ENCODE results near the gene RGPD5. TPM values are rescaled to one million over a fixed set of nuclear protein-coding genes. Genes with fewer than 3 reads are reported as not detected.
"Not testable (repeated sequence)": the region's sequence is repeated elsewhere in the genome, so short reads cannot be mapped to it uniquely, and the experiment has no call there.

Gene RGPD5
- total RNA-seq, 1 experiment from 2014 or later = 48.3 TPM

DNA sequence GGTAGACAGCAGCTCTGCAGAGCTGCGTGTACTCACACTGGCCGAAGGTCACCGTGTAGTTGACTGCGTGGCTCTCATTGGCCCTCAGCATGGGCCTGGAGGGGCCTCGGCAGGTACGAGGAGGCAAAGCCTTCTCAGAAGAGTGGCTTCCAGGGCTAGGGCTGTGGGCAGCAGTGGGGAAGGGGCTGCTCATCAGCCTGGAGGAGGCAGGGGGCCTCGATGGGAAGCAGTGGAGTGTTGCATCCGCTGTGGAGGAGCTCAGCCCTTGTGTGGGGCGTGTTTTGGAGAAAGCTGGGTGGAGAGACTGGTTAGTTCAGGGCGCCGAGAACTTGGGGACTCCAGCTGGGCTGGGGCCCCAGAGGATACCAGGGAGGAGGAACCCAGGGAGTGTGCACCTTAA is 28.0 kb upstream of the RGPD5 start:
- not testable (repeated sequence) for H3K9me3 ChIP-seq (ENCODE audit: control insufficient read depth, low read depth, low read length); H3K4me1 ChIP-seq (ENCODE audit: insufficient read depth, low read length); H2BK12ac ChIP-seq (ENCODE audit: insufficient read length, low read depth, low read length); H3K4me3 Mint-ChIP-seq; H2BK5ac ChIP-seq (ENCODE audit: insufficient read length, low read length); H2BK120ac ChIP-seq (ENCODE audit: low read depth, low read length, poor library complexity, severe bottlenecking); H4K91ac ChIP-seq (ENCODE audit: insufficient read length, low read depth, low read length); H3K4me2 ChIP-seq (ENCODE audit: insufficient read depth, insufficient read length, low read length); H4K20me1 ChIP-seq (ENCODE audit: control insufficient read depth, insufficient read depth, insufficient read length); DNase-seq; H3K79me2 ChIP-seq (ENCODE audit: insufficient read depth, low read length); H3K27ac Mint-ChIP-seq; H3K14ac ChIP-seq (ENCODE audit: insufficient read depth, low read length); H4K8ac ChIP-seq (replicated peaks; ENCODE audit: insufficient read length, low read depth, low read length); H3K4me1 Mint-ChIP-seq; H3K23me2 ChIP-seq (ENCODE audit: insufficient read length, low read depth, low read length, poor library complexity, severe bottlenecking); H3K9ac ChIP-seq (ENCODE audit: extremely low read depth, insufficient read length, low read length); H4K5ac ChIP-seq (ENCODE audit: insufficient read length, low read depth, low read length); H2AK5ac ChIP-seq (ENCODE audit: insufficient read length, low read length); H3K9me3 Mint-ChIP-seq; H3K27me3 ChIP-seq (ENCODE audit: insufficient read depth, low read length); H3K27ac ChIP-seq (ENCODE audit: insufficient read length, low read depth, low read length); H3K18ac ChIP-seq (ENCODE audit: insufficient read length, low read depth, low read length); H2BK20ac ChIP-seq (ENCODE audit: low read depth, low read length, poor library complexity, severe bottlenecking); H3K27me3 Mint-ChIP-seq (ENCODE audit: low read depth); H3T11ph ChIP-seq (ENCODE audit: low read length); H3K4ac ChIP-seq (ENCODE audit: low read depth, low read length); H2AFZ ChIP-seq (ENCODE audit: low read length); H3K79me1 ChIP-seq (ENCODE audit: insufficient read depth, low read depth, low read length, poor library complexity, severe bottlenecking); H3K23ac ChIP-seq (ENCODE audit: insufficient read length, low read depth, low read length); H3K56ac ChIP-seq (ENCODE audit: insufficient read length, low read depth, low read length); H2BK15ac ChIP-seq (ENCODE audit: low read depth, low read length); H3K36me3 Mint-ChIP-seq (ENCODE audit: insufficient read depth in 1 of 3, low read depth in 3 of 3)
- no CpG with 5 or more reads among the region's 11 CpGs for WGBS (ENCODE audit: extremely low coverage, insufficient read length, low lambda C conversion rate)

- not testable (repeated sequence) for H3K18ac ChIP-seq (ENCODE audit: insufficient read length, low read depth, low read length)
Measured at GRCh38 chr2:109766886-109767578, 27.1 kb upstream of the RGPD5 start.

More at GRCh38 chr2:109766886-109767578, 27.1 kb upstream of the RGPD5 start:
- not testable (repeated sequence) for H4K8ac ChIP-seq (replicated peaks; ENCODE audit: insufficient read length, low read depth, low read length); H3K27ac Mint-ChIP-seq; H3K56ac ChIP-seq (ENCODE audit: insufficient read length, low read depth, low read length); H2BK5ac ChIP-seq (ENCODE audit: insufficient read length, low read length); H3K4ac ChIP-seq (ENCODE audit: low read depth, low read length); H3T11ph ChIP-seq (ENCODE audit: low read length); H4K5ac ChIP-seq (ENCODE audit: insufficient read length, low read depth, low read length); H3K27me3 Mint-ChIP-seq (ENCODE audit: low read depth); H3K14ac ChIP-seq (ENCODE audit: insufficient read depth, low read length); H3K4me2 ChIP-seq (ENCODE audit: insufficient read depth, insufficient read length, low read length); H4K91ac ChIP-seq (ENCODE audit: insufficient read length, low read depth, low read length); H2AFZ ChIP-seq (ENCODE audit: low read length); H3K27ac ChIP-seq (ENCODE audit: insufficient read length, low read depth, low read length); H3K9ac ChIP-seq (ENCODE audit: extremely low read depth, insufficient read length, low read length); H3K23me2 ChIP-seq (ENCODE audit: insufficient read length, low read depth, low read length, poor library complexity, severe bottlenecking); H3K9me3 ChIP-seq (ENCODE audit: control insufficient read depth, low read depth, low read length); H3K36me3 Mint-ChIP-seq (ENCODE audit: insufficient read depth in 1 of 3, low read depth in 3 of 3); H3K4me1 Mint-ChIP-seq; DNase-seq; H2BK20ac ChIP-seq (ENCODE audit: low read depth, low read length, poor library complexity, severe bottlenecking); H3K9me3 Mint-ChIP-seq; H3K79me1 ChIP-seq (ENCODE audit: insufficient read depth, low read depth, low read length, poor library complexity, severe bottlenecking); H3K79me2 ChIP-seq (ENCODE audit: insufficient read depth, low read length); H3K23ac ChIP-seq (ENCODE audit: insufficient read length, low read depth, low read length); H2BK15ac ChIP-seq (ENCODE audit: low read depth, low read length); H3K4me1 ChIP-seq (ENCODE audit: insufficient read depth, low read length); H2BK120ac ChIP-seq (ENCODE audit: low read depth, low read length, poor library complexity, severe bottlenecking); H4K20me1 ChIP-seq (ENCODE audit: control insufficient read depth, insufficient read depth, insufficient read length); H3K27me3 ChIP-seq (ENCODE audit: insufficient read depth, low read length); H2AK5ac ChIP-seq (ENCODE audit: insufficient read length, low read length); H2BK12ac ChIP-seq (ENCODE audit: insufficient read length, low read depth, low read length); H3K4me3 Mint-ChIP-seq
- WGBS (ENCODE audit: extremely low coverage, insufficient read length, low lambda C conversion rate) = no CpG with 5 or more reads among the region's 8 CpGs
